GM12878 (cell line): ENCODE results near the gene VPS8.

ENCODE experiments used
- BHLHE40 ChIP-seq, 2 experiments: fragments of 450-650 bp in 1 of 2; IDR thresholded peaks; 2 replicates each; pipeline ENCODE4 v1.6.1; 2011 to 2017; ENCODE audit warnings: low read depth in 2 of 2, borderline replicate concordance in 1 of 2, improper control_type of control experiment in 1 of 2, low read length in 1 of 2, mild to moderate bottlenecking in 1 of 2
- CTCF ChIP-seq, 3 experiments: IDR thresholded peaks in 2 of 3; conservative IDR thresholded peaks in 1 of 3; 2 replicates each; pipeline ENCODE4 v1.5.1; 2011; ENCODE audit warnings: low read depth in 3 of 3, low read length in 3 of 3, mild to moderate bottlenecking in 3 of 3, control low read depth in 2 of 3, moderate library complexity in 2 of 3, inconsistent platforms in 1 of 3, mixed read lengths in 1 of 3; ENCODE audit not compliant: control insufficient read depth in 2 of 3, insufficient read depth in 1 of 3; ENCODE audit errors: extremely low read depth in 1 of 3
- TCF12 ChIP-seq: IDR thresholded peaks from 2 replicates; pipeline ENCODE4 v1.6.1; 2011; ENCODE audit warnings: low read depth, mild to moderate bottlenecking, low read length
- ZNF24 ChIP-seq: fragments of 450-650 bp; IDR thresholded peaks from 2 replicates; pipeline ENCODE4 v1.6.1; 2017; ENCODE audit warnings: antibody characterized with exemption, mild to moderate bottlenecking
- ZZZ3 ChIP-seq: IDR thresholded peaks from 2 replicates; pipeline ENCODE4 v1.6.1; 2011; ENCODE audit warnings: low read depth; ENCODE audit not compliant: control insufficient read depth, insufficient read length

GRCh38 chr3:185071287-185071800 lies 259.4 kb downstream of the VPS8 start:
- no peak for TF ChIP-seq CTCF (IDR thresholded peaks at IDR 0.05 in 2 of 3, conservative IDR thresholded peaks at IDR 0.05 in 1 of 3; ENCODE audit: control insufficient read depth in 2 of 3, extremely low read depth in 1 of 3, insufficient read depth in 1 of 3, low read depth in 3 of 3, low read length in 3 of 3)
- no peak for TF ChIP-seq ZZZ3
- TF ChIP-seq BHLHE40 (IDR thresholded peaks at IDR 0.05; ENCODE audit: borderline replicate concordance in 1 of 2, low read depth in 2 of 2, low read length in 1 of 2), result no peak
- TF ChIP-seq TCF12, result no peak
- TF ChIP-seq ZNF24, result no peak
